H1 (cell line): ENCODE measurements around the gene LSM10. TPM values are rescaled to one million over a fixed set of nuclear protein-coding genes. Genes with fewer than 3 reads are reported as not detected.

Experiments
- CTCF ChIA-PET: fragments of 300-600 bp; sonication (Branson Sonifier 250); formaldehyde crosslinking; loops from one replicate; lab custom pipeline; 2021; ENCODE audit not compliant: partially characterized antibody; lab: Charles Lee
- POLR2A ChIA-PET: fragments of 300-600 bp; sonication (Branson Sonifier 250); formaldehyde crosslinking; loops from one replicate; lab custom pipeline; 2021; ENCODE audit warnings: inconsistent platforms; ENCODE audit not compliant: partially characterized antibody; lab: Charles Lee
- DNase-seq, 2 experiments: peaks; one replicate each; pipeline versions ENCODE4 v3.0.0 to v3.0.0-alpha.2; 2010 to 2022; ENCODE audit warnings: low spot score in 2 of 2, low read depth in 1 of 2, mixed read lengths in 1 of 2
- FAIRE-seq: peaks from 2 replicates; lab custom pipeline; 2011; peaks lifted over from hg19 to GRCh38; lab: Jason Lieb, UNC
- H2AFZ ChIP-seq: 2 replicates; pipeline ENCODE4 v1.8.1; 2012; ENCODE audit warnings: low read length, inconsistent platforms
- H2AK5ac ChIP-seq: 2 replicates; pipeline ENCODE4 v1.6.1; 2013; ENCODE audit warnings: low read depth, low read length
- H2BK120ac ChIP-seq: replicated peaks from 2 replicates; pipeline ENCODE3; 2013; ENCODE audit warnings: low read depth, low read length, inconsistent platforms
- H2BK12ac ChIP-seq: 2 replicates; pipeline ENCODE4 v1.6.1; 2013; ENCODE audit warnings: low read depth, low read length
- H2BK15ac ChIP-seq: 2 replicates; pipeline ENCODE4 v1.6.1; 2013; ENCODE audit warnings: low read length
- H2BK20ac ChIP-seq: 2 replicates; pipeline ENCODE4 v1.6.1; 2013; ENCODE audit warnings: low read length
- H2BK5ac ChIP-seq: 2 replicates; pipeline ENCODE4 v1.6.1; 2013; ENCODE audit warnings: low read depth, low read length
- H3K14ac ChIP-seq: 2 replicates; pipeline ENCODE4 v1.6.1; 2013; ENCODE audit warnings: inconsistent platforms; ENCODE audit not compliant: insufficient read length
- H3K18ac ChIP-seq: 2 replicates; pipeline ENCODE4 v1.6.1; 2013; ENCODE audit warnings: low read length; ENCODE audit errors: extremely low read depth
- H3K23ac ChIP-seq: 2 replicates; pipeline ENCODE4 v1.6.1; 2013; ENCODE audit warnings: inconsistent platforms; ENCODE audit not compliant: insufficient read length
- H3K23me2 ChIP-seq: 2 replicates; pipeline ENCODE4 v1.6.1; 2013; ENCODE audit warnings: low read depth, low read length
- H3K27ac ChIP-seq: 2 replicates; pipeline ENCODE4 v1.6.1; 2011; ENCODE audit warnings: low read depth, low read length, inconsistent platforms
- H3K27me3 ChIP-seq, 4 experiments: replicated peaks in 1 of 4; 1 replicate in 1 of 4; 2 replicates in 3 of 4; pipeline versions ENCODE4 v1.6.1 to v1.8.1; 2011 to 2013; ENCODE audit warnings: low read length in 3 of 4, mild to moderate bottlenecking in 3 of 4, inconsistent platforms in 2 of 4, mixed read lengths in 2 of 4, moderate library complexity in 1 of 4; ENCODE audit not compliant: control insufficient read depth in 3 of 4, insufficient read depth in 3 of 4; ENCODE audit errors: extremely low read depth in 1 of 4
- H3K36me3 ChIP-seq, 4 experiments: 2 replicates each; pipeline versions ENCODE4 v1.6.1 to v1.8.1; 2011 to 2013; ENCODE audit warnings: mild to moderate bottlenecking in 4 of 4, low read length in 3 of 4, moderate library complexity in 2 of 4, control low read depth in 1 of 4, inconsistent platforms in 1 of 4; ENCODE audit not compliant: insufficient read depth in 4 of 4, control insufficient read depth in 2 of 4
- H3K4ac ChIP-seq: replicated peaks from 2 replicates; pipeline ENCODE3; 2013; ENCODE audit warnings: low read length, low read depth, mixed read lengths, inconsistent platforms; ENCODE audit not compliant: insufficient read length
- H3K4me1 ChIP-seq, 4 experiments: replicated peaks in 1 of 4; 1 replicate in 1 of 4; 2 replicates in 3 of 4; pipeline versions ENCODE4 v1.6.1 to v1.8.1; 2011 to 2013; ENCODE audit warnings: low read length in 3 of 4, inconsistent platforms in 2 of 4, mixed read lengths in 1 of 4; ENCODE audit not compliant: insufficient read depth in 4 of 4, control insufficient read depth in 3 of 4
- H3K4me2 ChIP-seq, 2 experiments: 2 replicates each; pipeline versions ENCODE4 v1.6.1 to v1.8.1; 2011 to 2013; ENCODE audit warnings: low read depth in 2 of 2, low read length in 2 of 2, control low read depth in 1 of 2, inconsistent platforms in 1 of 2, mild to moderate bottlenecking in 1 of 2; ENCODE audit not compliant: insufficient read depth in 1 of 2
- H3K4me3 ChIP-seq, 4 experiments: fragments of 200-600, 300-600 bp in 1 of 4; sonication (generic), shearing (Covaris generic), sonication (Bioruptor Twin) in 1 of 4; 2 replicates each; pipeline versions ENCODE4 v1.5.1 to v1.8.1; 2011 to 2016; ENCODE audit warnings: low read length in 4 of 4, low read depth in 3 of 4, control low read depth in 2 of 4, inconsistent platforms in 2 of 4, mild to moderate bottlenecking in 2 of 4, mixed read lengths in 1 of 4, moderate library complexity in 1 of 4; ENCODE audit not compliant: insufficient read depth in 2 of 4; ENCODE audit errors: extremely low read depth in 1 of 4
- H3K56ac ChIP-seq: replicated peaks from 2 replicates; pipeline ENCODE3; 2013; ENCODE audit warnings: low read depth, mild to moderate bottlenecking, mixed read lengths, low read length, inconsistent platforms; ENCODE audit not compliant: insufficient read length
- H3K79me1 ChIP-seq: 2 replicates; pipeline ENCODE4 v1.6.1; 2013; ENCODE audit warnings: low read depth, low read length, control low read depth
- H3K79me2 ChIP-seq, 2 experiments: 2 replicates each; pipeline versions ENCODE4 v1.6.1 to v1.8.1; 2012 to 2013; ENCODE audit warnings: low read length in 2 of 2, mild to moderate bottlenecking in 2 of 2, inconsistent platforms in 1 of 2; ENCODE audit not compliant: insufficient read depth in 2 of 2, control insufficient read depth in 1 of 2
- H3K9ac ChIP-seq, 4 experiments: replicated peaks in 1 of 4; 1 replicate in 1 of 4; 2 replicates in 3 of 4; pipeline versions ENCODE4 v1.6.1 to v1.8.1; 2011 to 2013; ENCODE audit warnings: low read depth in 3 of 4, low read length in 3 of 4, control low read depth in 2 of 4, mild to moderate bottlenecking in 2 of 4, moderate library complexity in 2 of 4, inconsistent platforms in 1 of 4; ENCODE audit errors: extremely low read depth in 1 of 4
- H3K9me3 ChIP-seq, 2 experiments: 2 replicates each; pipeline versions ENCODE4 v1.6.1 to v1.8.1; 2012 to 2013; ENCODE audit warnings: mild to moderate bottlenecking in 2 of 2, moderate library complexity in 2 of 2, control low read depth in 1 of 2, inconsistent platforms in 1 of 2, low read depth in 1 of 2, low read length in 1 of 2, mixed read lengths in 1 of 2; ENCODE audit not compliant: insufficient read depth in 2 of 2
- H4K20me1 ChIP-seq, 2 experiments: replicated peaks in 1 of 2; 2 replicates each; pipeline versions ENCODE3 to v1.8.1; 2011 to 2013; ENCODE audit warnings: inconsistent platforms in 2 of 2, low read length in 2 of 2, mild to moderate bottlenecking in 1 of 2; ENCODE audit not compliant: insufficient read depth in 2 of 2, control insufficient read depth in 1 of 2
- H4K5ac ChIP-seq: 2 replicates; pipeline ENCODE4 v1.6.1; 2013; ENCODE audit warnings: low read length, low read depth, mixed read lengths, inconsistent platforms; ENCODE audit not compliant: insufficient read length
- H4K8ac ChIP-seq: 2 replicates; pipeline ENCODE4 v1.8.0; 2013; ENCODE audit warnings: mild to moderate bottlenecking, moderate library complexity, low read length, inconsistent platforms; ENCODE audit not compliant: insufficient read depth; ENCODE audit errors: extremely low read depth
- H4K91ac ChIP-seq: replicated peaks from 2 replicates; pipeline ENCODE3; 2013; ENCODE audit warnings: low read length, mixed read lengths, inconsistent platforms; ENCODE audit not compliant: insufficient read length
- CREB1 ChIP-seq: IDR thresholded peaks from 2 replicates; pipeline ENCODE4 v1.6.1; 2012; ENCODE audit warnings: inconsistent platforms
- FOSL1 ChIP-seq: IDR thresholded peaks from 2 replicates; pipeline ENCODE4 v1.6.1; 2011; ENCODE audit warnings: mild to moderate bottlenecking, low read depth, low read length, moderate library complexity; ENCODE audit not compliant: insufficient read depth
- KDM1A ChIP-seq: fragments of 200-600, 300-600 bp; sonication (generic); IDR thresholded peaks from 2 replicates; pipeline ENCODE4 v1.7.1; 2016; ENCODE audit warnings: mild to moderate bottlenecking, low read length, borderline replicate concordance
- KDM5A ChIP-seq: fragments of 200-600 bp; IDR thresholded peaks from 2 replicates; pipeline ENCODE4 v1.7.1; 2012; ENCODE audit warnings: mild to moderate bottlenecking, low read length, inconsistent platforms, mixed read lengths
- NANOG ChIP-seq: IDR thresholded peaks from 2 replicates; pipeline ENCODE4 v1.6.1; 2011; ENCODE audit warnings: low read length, low read depth, mild to moderate bottlenecking, inconsistent platforms; ENCODE audit not compliant: insufficient read depth, poor library complexity, severe bottlenecking
- RNF2 ChIP-seq: fragments of 200-900, 300-1000 bp; sonication (generic); IDR thresholded peaks from 2 replicates; pipeline ENCODE4 v1.7.1; 2016; ENCODE audit warnings: borderline replicate concordance, low read depth, mild to moderate bottlenecking, antibody characterized with exemption, low read length; ENCODE audit not compliant: poor library complexity, severe bottlenecking; ENCODE audit errors: missing control alignments
- RXRA ChIP-seq: IDR thresholded peaks from 2 replicates; pipeline ENCODE4 v1.6.1; 2011; ENCODE audit warnings: low read depth, mild to moderate bottlenecking, low read length, moderate library complexity; ENCODE audit not compliant: insufficient read depth
- SAP30 ChIP-seq: fragments of 300-600 bp; sonication (generic); IDR thresholded peaks from 2 replicates; pipeline ENCODE4 v1.7.1; 2012; ENCODE audit warnings: low read length, moderate library complexity, mild to moderate bottlenecking, inconsistent platforms; ENCODE audit not compliant: insufficient read depth, insufficient replicate concordance
- SIN3A ChIP-seq, 2 experiments: IDR thresholded peaks in 1 of 2; conservative IDR thresholded peaks in 1 of 2; 2 replicates each; pipeline ENCODE4 v1.6.1; 2011 to 2012; ENCODE audit warnings: low read length in 2 of 2, improper control_type of control experiment in 1 of 2, low read depth in 1 of 2, mild to moderate bottlenecking in 1 of 2
- SP1 ChIP-seq: IDR thresholded peaks from 2 replicates; pipeline ENCODE4 v1.6.1; 2011; ENCODE audit warnings: low read depth, low read length
- SP2 ChIP-seq: IDR thresholded peaks from 2 replicates; pipeline ENCODE4 v1.6.1; 2012; ENCODE audit warnings: mild to moderate bottlenecking, low read length, inconsistent platforms
- TEAD4 ChIP-seq: IDR thresholded peaks from 2 replicates; pipeline ENCODE4 v1.6.1; 2012; ENCODE audit warnings: low read depth, low read length, inconsistent platforms, mixed read lengths
- WGBS, 2 experiments: shearing (Covaris generic) in 1 of 2; methylation state at CpG; one replicate each; pipeline versions ENCODE4 v1.1.6 to v1.1.7; 2013 to 2015; ENCODE audit warnings: low lambda C conversion rate in 2 of 2, mixed read lengths in 2 of 2, inconsistent platforms in 1 of 2, low coverage in 1 of 2, missing lambda C conversion rate in 1 of 2; ENCODE audit not compliant: insufficient replicate concordance in 2 of 2, insufficient coverage in 1 of 2, insufficient read length in 1 of 2; ENCODE audit errors: extremely low coverage in 1 of 2, missing lambda C conversion rate in 1 of 2; 5-methylcytosine and 5-hydroxymethylcytosine counted together
- polyA plus RNA-seq, 7 experiments: library from polyadenylated mRNA; depleted of rRNA in 3 of 7; stranded (reverse) in 5 of 7; unstranded in 2 of 7; fragments of >200 nt in 5 of 7; fragments of 200-250 nt in 2 of 7; gene quantifications; 1 replicate in 5 of 7; 2 replicates in 1 of 7; 4 replicates in 1 of 7; pipeline versions ENCODE4 v1.2.1 to v1.2.3, GENCODE V29; 2011 to 2013; ENCODE audit warnings: missing spikeins in 2 of 7, mixed read lengths in 2 of 7
- total RNA-seq: library from RNA; stranded (reverse); fragmentation: NEBNext Ultra II Directional; extraction: Animal tissue kit (Norgen Biotek cat#: 25700); gene quantifications from 2 replicates; pipeline ENCODE4 v1.2.1, GENCODE V29; 2021

Gene LSM10
- total and polyA plus RNA-seq, 2 of the 8 experiments (the other 6 are each of a cell fraction or from before 2014, with no cell fraction given), result 59.5 to 140 TPM

DNA sequence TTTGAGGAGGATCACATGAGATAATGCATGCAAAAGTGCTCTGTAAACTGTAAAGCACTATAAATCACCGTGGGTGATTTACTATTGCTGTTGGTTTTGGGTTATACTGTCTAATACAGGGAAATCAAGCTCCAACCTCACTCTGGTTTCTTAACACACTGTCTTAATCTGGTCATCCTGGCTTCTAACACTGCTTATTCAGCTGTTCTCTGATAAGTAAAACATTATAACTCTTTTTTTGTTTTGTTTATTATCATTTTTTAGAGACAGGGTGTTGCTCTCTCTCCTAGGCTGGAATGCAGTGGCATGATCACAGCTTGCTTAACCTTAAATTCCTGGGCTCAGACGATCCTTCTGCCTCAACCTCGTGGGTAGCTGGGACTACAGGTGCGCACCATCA, 21.9 kb upstream of the LSM10 start:
- Histone ChIP-seq H3K9ac (no peak overlapping the region), H2AFZ (no peak overlapping the region), H3K23me2 (no peaks in the 10 kb centered on the region), H3K4me3 (no peak overlapping the region), H3K14ac (no peak overlapping the region), H4K5ac (no peak overlapping the region), H2BK15ac (no peak overlapping the region), H3K27ac (no peak overlapping the region), H3K79me2 (no peaks in the 10 kb centered on the region), H2BK5ac (no peak overlapping the region), H3K4me1 (no peaks in the 10 kb centered on the region), H3K18ac (no peak overlapping the region), H4K91ac (no peak overlapping the region), H3K79me1 (no peaks in the 10 kb centered on the region), H2AK5ac (no peak overlapping the region), H3K56ac (no peak overlapping the region), H3K4me2 (no peak overlapping the region), H2BK20ac (no peak overlapping the region), H2BK120ac (no peak overlapping the region), H3K23ac (no peak overlapping the region), H3K9me3 (no peaks in the 10 kb centered on the region), H4K20me1 (no peaks in the 10 kb centered on the region), H3K36me3 (no peaks in the 10 kb centered on the region), H2BK12ac (no peak overlapping the region), H3K4ac (no peak overlapping the region), H4K8ac (no peak overlapping the region; the same call in 1 of the 2 replicates), H3K27me3 (no peaks in the 10 kb centered on the region)
- POLR2A ChIA-PET, result interaction anchor here (0.9 to 3.3 kb wide), 3 partner anchors 14 to 33 kb away, joined by 3 to 18 read pairs (median 3); partner anchors contain the start of gene LSM10
- 85% methylated on average over 4 of the region's 4 CpGs; no CpG with 5 or more reads in 1 of the 2 experiments for WGBS, 2 experiments
- TF ChIP-seq TEAD4, result no peak
- no peak for TF ChIP-seq KDM5A
- no peak for TF ChIP-seq SIN3A (conservative IDR thresholded peaks at IDR 0.05 in 1 of 2, IDR thresholded peaks at IDR 0.05 in 1 of 2; ENCODE audit: low read depth in 1 of 2, low read length in 2 of 2)
- TF ChIP-seq SP1, result no peak
- TF ChIP-seq SP2, result no peak
- no peak for TF ChIP-seq FOSL1
- no peak for TF ChIP-seq CREB1
- TF ChIP-seq RNF2, result no peak
- no peak for TF ChIP-seq KDM1A
- TF ChIP-seq NANOG, result no peak
- TF ChIP-seq RXRA, result no peak
- no peak for TF ChIP-seq SAP30
- CTCF ChIA-PET, result interaction anchor here (0.6 to 4.0 kb wide), 20 partner anchors 10 to 715 kb away, joined by 3 to 21 read pairs (median 4); partner anchors contain the start of gene SH3D21
- DNase-seq (no peak), FAIRE-seq (no peak)
